Smooth muscle cell (in vitro differentiated cells): ENCODE measurements around the gene HECTD4. TPM values are rescaled to one million over a fixed set of nuclear protein-coding genes. Genes with fewer than 3 reads are reported as not detected.
A peak's percentile ranks its signal among the peaks of the same experiment; 100 is the strongest.

Source experiments
- DNase-seq: peaks from one replicate; lab custom pipeline; 2025; ENCODE audit not compliant: unreplicated experiment; lab: John Stamatoyannopoulos, UW
- H2AFZ ChIP-seq: fragments of 200-600 bp; sonication (generic); 2 replicates; pipeline ENCODE4 v1.6.0; 2016; ENCODE audit warnings: antibody characterized with exemption, low read depth, mild to moderate bottlenecking
- H3F3A ChIP-seq: fragments of 200-600 bp; sonication (generic); 2 replicates; pipeline ENCODE4 v1.6.0; 2017; ENCODE audit warnings: antibody characterized with exemption, low read depth
- H3K27ac ChIP-seq: fragments of 200-600 bp; sonication (generic); 2 replicates; pipeline ENCODE4 v1.5.1; 2016; ENCODE audit warnings: low read depth, mild to moderate bottlenecking
- H3K27me3 ChIP-seq: fragments of 200-600 bp; sonication (generic); 2 replicates; pipeline ENCODE4 v1.6.1; 2016; ENCODE audit warnings: low read depth, mild to moderate bottlenecking
- H3K36me3 ChIP-seq: fragments of 200-600 bp; sonication (generic); 2 replicates; pipeline ENCODE4 v1.5.1; 2016; ENCODE audit warnings: low read depth
- H3K4me1 ChIP-seq: fragments of 200-600 bp; sonication (generic); 2 replicates; pipeline ENCODE4 v1.5.1; 2016; ENCODE audit warnings: low read depth
- H3K4me2 ChIP-seq: fragments of 200-600 bp; sonication (generic); 2 replicates; pipeline ENCODE4 v1.6.0; 2016; ENCODE audit warnings: mild to moderate bottlenecking
- H3K4me3 ChIP-seq: fragments of 200-600 bp; sonication (generic); 2 replicates; pipeline ENCODE4 v1.5.1; 2016; ENCODE audit warnings: mild to moderate bottlenecking
- H3K79me2 ChIP-seq: fragments of 200-600 bp; sonication (generic); 2 replicates; pipeline ENCODE4 v1.6.0; 2016; ENCODE audit warnings: low read depth, mild to moderate bottlenecking
- H3K9ac ChIP-seq: fragments of 200-600 bp; sonication (generic); 2 replicates; pipeline ENCODE4 v1.6.0; 2016; ENCODE audit warnings: low read depth
- H3K9me3 ChIP-seq: fragments of 200-600 bp; sonication (generic); replicated peaks from 2 replicates; pipeline ENCODE4 v1.5.1; 2016; ENCODE audit warnings: low read depth
- H4K20me1 ChIP-seq: fragments of 200-600 bp; sonication (generic); 2 replicates; pipeline ENCODE4 v1.6.0; 2016; ENCODE audit warnings: low read depth
- CTCF ChIP-seq: fragments of 200-600 bp; sonication (generic); IDR thresholded peaks from 2 replicates; pipeline ENCODE4 v1.5.1; 2017; ENCODE audit warnings: borderline replicate concordance, mild to moderate bottlenecking, antibody characterized with exemption; ENCODE audit not compliant: insufficient read depth, poor library complexity, severe bottlenecking
- WGBS: methylation state at CpG from one replicate; pipeline ENCODE4 v1.1.7; 2016; ENCODE audit warnings: low lambda C conversion rate; 5-methylcytosine and 5-hydroxymethylcytosine counted together
- polyA plus RNA-seq: library from polyadenylated mRNA; unstranded; fragments of >200 nt; fragmentation: Nextera tagmentation; extraction: Ambion mirVana; gene quantifications from 2 replicates; pipeline ENCODE4 v1.2.1, GENCODE V29; 2016
- total RNA-seq: library from RNA; depleted of rRNA; stranded (reverse); fragments of >200 nt; gene quantifications from 2 replicates; pipeline ENCODE4 v1.2.3, GENCODE V29; 2014

Gene HECTD4
- total and polyA plus RNA-seq, 2 experiments from 2014 or later = 6.6 to 16.9 TPM

- Histone ChIP-seq H3K79me2 (no peaks in the 10 kb centered on the region), H3K27me3 (no peaks in the 10 kb centered on the region), H2AFZ (no peak overlapping the region), H3F3A (no peaks in the 10 kb centered on the region), H3K9me3 (no peaks in the 10 kb centered on the region), H3K9ac (no peak overlapping the region), H3K36me3 (peaks cover 31% of the 10 kb centered on the region), H3K4me1 (no peaks in the 10 kb centered on the region), H3K27ac (peak overlapping the region; percentile 78), H4K20me1 (no peaks in the 10 kb centered on the region), H3K4me2 (no peak overlapping the region), H3K4me3 (no peak overlapping the region)
- 79% methylated on average over 5 of the region's 5 CpGs for WGBS
- DNase-seq = no peak
- no peak for TF ChIP-seq CTCF
Observed at GRCh38 chr12:112149596-112149995, 232.6 kb downstream of the HECTD4 start.

GRCh38 chr12:112148031-112148513, 234.2 kb downstream of the HECTD4 start:
- peak overlapping the region; percentile 78 for H3K27ac ChIP-seq
- WGBS = 69% methylated on average over 3 of the region's 3 CpGs
- no peaks in the 10 kb centered on the region for H3K27me3 ChIP-seq
- no peaks in the 10 kb centered on the region for H3K4me1 ChIP-seq
- no peaks in the 10 kb centered on the region for H3K9me3 ChIP-seq
- peaks cover 24% of the 10 kb centered on the region for H3K36me3 ChIP-seq
- no peaks in the 10 kb centered on the region for H3K79me2 ChIP-seq
- H2AFZ ChIP-seq = no peak overlapping the region
- H3F3A ChIP-seq = no peaks in the 10 kb centered on the region
- TF ChIP-seq CTCF = no peak
- no peak for DNase-seq
- H3K4me2 ChIP-seq = no peak overlapping the region
- H4K20me1 ChIP-seq = no peaks in the 10 kb centered on the region
- no peak overlapping the region for H3K9ac ChIP-seq
- H3K4me3 ChIP-seq = no peak overlapping the region

GRCh38 chr12:112146123-112146522, 236.1 kb downstream of the HECTD4 start:
- Histone ChIP-seq H4K20me1 (no peaks in the 10 kb centered on the region), H3K4me1 (no peaks in the 10 kb centered on the region), H3K27me3 (no peaks in the 10 kb centered on the region), H3K27ac (no peak overlapping the region), H3K9ac (no peak overlapping the region), H3K36me3 (peaks cover 35% of the 10 kb centered on the region), H3K4me3 (no peak overlapping the region), H3K79me2 (no peaks in the 10 kb centered on the region), H3K9me3 (no peaks in the 10 kb centered on the region), H3F3A (no peaks in the 10 kb centered on the region), H3K4me2 (no peak overlapping the region), H2AFZ (no peak overlapping the region)
- WGBS = 100% methylated on average over 1 of the region's 1 CpG
- no peak for DNase-seq
- no peak for TF ChIP-seq CTCF

- H3K27me3 ChIP-seq = no peaks in the 10 kb centered on the region
- H3K4me3 ChIP-seq = no peak overlapping the region
- H3K36me3 ChIP-seq = peaks cover 28% of the 10 kb centered on the region
- peaks cover under 1% of the 10 kb centered on the region for H4K20me1 ChIP-seq
- no peak for TF ChIP-seq CTCF
- no peak overlapping the region for H3K27ac ChIP-seq
- no peaks in the 10 kb centered on the region for H3K79me2 ChIP-seq
- H3F3A ChIP-seq = no peaks in the 10 kb centered on the region
- no peak overlapping the region for H2AFZ ChIP-seq
- H3K4me2 ChIP-seq = no peak overlapping the region
- no peaks in the 10 kb centered on the region for H3K9me3 ChIP-seq
- DNase-seq = no peak
- no peaks in the 10 kb centered on the region for H3K4me1 ChIP-seq
- H3K9ac ChIP-seq = no peak overlapping the region
- WGBS = over 99% methylated on average over 5 of the region's 5 CpGs
Observed at GRCh38 chr12:112140728-112141127, 241.5 kb downstream of the HECTD4 start.
